BJ (cell line): ENCODE results near the gene RNF34. TPM values are rescaled to one million over a fixed set of nuclear protein-coding genes. Genes with fewer than 3 reads are reported as not detected.

Experiments used
- CTCF ChIA-PET: fragments of 350-600 bp; formaldehyde crosslinking; extraction: SDS; loops from one replicate; lab custom pipeline; 2021; ENCODE audit warnings: antibody characterized with exemption, inconsistent platforms; lab: Yijun Ruan, JAX
- POLR2A ChIA-PET: fragments of 300-600 bp; sonication (Branson Sonifier 250); formaldehyde crosslinking; extraction: SDS; loops from one replicate; lab custom pipeline; 2021; ENCODE audit warnings: antibody characterized with exemption; lab: Charles Lee
- DNase-seq: peaks from one replicate; pipeline ENCODE4 v3.0.0-alpha.2; 2011; ENCODE audit warnings: low read depth
- H3K27me3 ChIP-seq: 2 replicates; pipeline ENCODE4 v1.6.0; 2011; ENCODE audit warnings: low read length; ENCODE audit not compliant: control insufficient read depth, insufficient read depth
- H3K36me3 ChIP-seq: 2 replicates; pipeline ENCODE4 v1.5.1; 2011; ENCODE audit warnings: low read length; ENCODE audit not compliant: control insufficient read depth, insufficient read depth
- H3K4me3 ChIP-seq: 2 replicates; pipeline ENCODE4 v1.5.1; 2011; ENCODE audit warnings: low read depth, mild to moderate bottlenecking, control low read depth, low read length
- polyA plus RNA-seq: library from polyadenylated mRNA; depleted of rRNA; stranded (reverse); fragments of >200 nt; gene quantifications from 2 replicates; pipeline ENCODE4 v1.2.3, GENCODE V29; 2011
- TF ChIP-seq, protein P1 (sequence below): IDR thresholded peaks from 2 replicates; pipeline ENCODE4 v1.5.1; 2011; ENCODE audit warnings: low read depth, mild to moderate bottlenecking, control low read depth, inconsistent platforms, low read length, moderate library complexity; ENCODE audit not compliant: insufficient read depth

The RNF34 gene
- polyA plus RNA-seq, 1 experiment, result 80.3 TPM

DNA sequence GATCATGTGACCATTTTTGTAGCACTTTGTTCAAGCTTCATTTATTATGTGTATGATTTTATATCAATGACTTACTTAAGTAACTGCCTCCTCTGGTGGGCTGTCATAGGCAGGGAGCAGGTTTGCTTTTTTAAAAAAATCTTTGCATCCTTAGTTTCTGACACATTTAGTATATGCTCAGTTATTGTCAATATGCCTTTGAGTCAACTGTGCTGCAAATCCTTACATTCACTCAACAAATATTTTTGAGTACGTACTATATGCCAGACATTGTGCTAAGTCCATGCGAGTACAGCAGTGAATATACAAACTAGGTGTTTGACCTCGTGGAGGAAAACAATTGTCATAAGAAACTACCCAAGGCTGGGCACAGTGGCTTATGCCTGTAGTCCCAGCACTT lies 43.3 kb upstream of the RNF34 start:
- POLR2A ChIA-PET, result no interaction called here
- no peak overlapping the region for H3K4me3 ChIP-seq
- TF ChIP-seq, protein P1, sequence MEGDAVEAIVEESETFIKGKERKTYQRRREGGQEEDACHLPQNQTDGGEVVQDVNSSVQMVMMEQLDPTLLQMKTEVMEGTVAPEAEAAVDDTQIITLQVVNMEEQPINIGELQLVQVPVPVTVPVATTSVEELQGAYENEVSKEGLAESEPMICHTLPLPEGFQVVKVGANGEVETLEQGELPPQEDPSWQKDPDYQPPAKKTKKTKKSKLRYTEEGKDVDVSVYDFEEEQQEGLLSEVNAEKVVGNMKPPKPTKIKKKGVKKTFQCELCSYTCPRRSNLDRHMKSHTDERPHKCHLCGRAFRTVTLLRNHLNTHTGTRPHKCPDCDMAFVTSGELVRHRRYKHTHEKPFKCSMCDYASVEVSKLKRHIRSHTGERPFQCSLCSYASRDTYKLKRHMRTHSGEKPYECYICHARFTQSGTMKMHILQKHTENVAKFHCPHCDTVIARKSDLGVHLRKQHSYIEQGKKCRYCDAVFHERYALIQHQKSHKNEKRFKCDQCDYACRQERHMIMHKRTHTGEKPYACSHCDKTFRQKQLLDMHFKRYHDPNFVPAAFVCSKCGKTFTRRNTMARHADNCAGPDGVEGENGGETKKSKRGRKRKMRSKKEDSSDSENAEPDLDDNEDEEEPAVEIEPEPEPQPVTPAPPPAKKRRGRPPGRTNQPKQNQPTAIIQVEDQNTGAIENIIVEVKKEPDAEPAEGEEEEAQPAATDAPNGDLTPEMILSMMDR, result no peak
- DNase-seq, result no peak
- H3K27me3 ChIP-seq, result no peaks in the 10 kb centered on the region; the same call in 1 of the 2 replicates
- H3K36me3 ChIP-seq, result no peaks in the 10 kb centered on the region
- CTCF ChIA-PET, result no interaction called here

DNA sequence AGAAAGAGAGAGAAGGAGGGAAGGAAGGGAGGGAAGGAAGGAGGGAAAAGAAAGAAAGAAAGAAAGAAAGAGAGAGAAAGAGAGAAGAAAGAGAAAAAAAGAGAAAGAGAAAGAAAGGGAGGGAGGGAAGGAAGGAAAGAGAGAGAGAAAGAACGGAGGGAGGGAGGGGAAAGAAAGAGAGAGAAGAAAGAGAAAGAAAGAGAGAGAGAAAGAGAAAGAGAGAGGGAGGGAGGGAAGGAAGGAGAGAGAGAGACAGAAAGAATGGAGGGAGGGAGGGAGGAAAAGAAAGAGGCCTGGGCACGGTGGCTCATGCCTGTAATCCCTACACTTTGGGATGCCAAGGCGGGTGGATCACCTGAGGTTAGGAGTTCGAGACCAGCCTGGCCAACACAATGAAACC lies 42.6 kb upstream of the RNF34 start:
- POLR2A ChIA-PET, result no interaction called here
- CTCF ChIA-PET, result no interaction called here
- DNase-seq, result no peak

DNA sequence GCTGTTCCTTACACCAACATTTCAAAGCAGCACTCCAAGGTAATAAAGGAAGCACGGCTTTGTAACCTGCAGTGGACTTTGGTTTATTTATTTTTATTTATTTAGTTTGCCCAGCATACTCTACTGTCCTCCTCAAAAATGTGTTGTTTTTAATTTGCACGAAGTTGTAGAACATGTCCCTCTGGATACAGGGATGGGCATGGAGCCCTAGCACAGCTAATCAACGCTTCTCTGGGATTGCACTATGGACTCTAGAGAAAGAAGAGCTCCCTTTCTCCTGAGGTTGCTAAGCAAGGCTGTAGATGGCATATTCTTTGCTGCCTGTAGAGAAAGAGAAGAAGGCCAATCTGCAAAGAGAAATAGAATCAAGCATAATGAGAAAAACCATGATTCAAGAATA lies 41.8 kb upstream of the RNF34 start:
- Histone ChIP-seq H3K4me3 (no peak overlapping the region), H3K27me3 (no peaks in the 10 kb centered on the region; the same call in 1 of the 2 replicates), H3K36me3 (no peaks in the 10 kb centered on the region)
- CTCF ChIA-PET, result no interaction called here
- POLR2A ChIA-PET, result no interaction called here
- DNase-seq, result no peak
- TF ChIP-seq, protein P1, result no peak

More for the DNA sequence above, 42.6 kb upstream of the RNF34 start:
- Histone ChIP-seq H3K4me3 (no peak overlapping the region), H3K27me3 (no peaks in the 10 kb centered on the region; the same call in 1 of the 2 replicates), H3K36me3 (no peaks in the 10 kb centered on the region)
- TF ChIP-seq, protein P1, result no peak

DNA sequence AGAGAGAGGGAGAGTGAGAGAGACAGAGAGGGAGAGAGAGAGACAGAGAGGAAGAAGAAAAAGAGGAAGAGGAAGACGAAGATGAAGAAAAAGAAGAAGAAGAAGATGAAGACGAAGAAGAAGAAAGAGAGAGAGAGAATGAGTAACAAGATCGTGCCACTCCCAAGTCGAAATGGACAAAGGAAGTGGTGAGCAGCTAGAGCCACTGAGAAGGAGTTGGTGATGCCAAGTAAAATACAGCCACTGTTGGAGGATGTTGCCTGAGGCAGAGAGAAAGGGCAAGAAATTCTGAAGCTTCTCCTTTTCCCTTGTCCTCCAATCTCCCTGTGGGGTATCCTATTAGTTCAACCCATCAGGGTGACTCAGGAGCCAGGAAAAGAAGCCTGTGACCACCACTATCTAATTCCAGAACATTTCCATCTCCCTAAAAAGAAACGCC lies 35.2 kb upstream of the RNF34 start:
- no peak for DNase-seq
- Histone ChIP-seq H3K36me3 (no peaks in the 10 kb centered on the region), H3K4me3 (no peak overlapping the region), H3K27me3 (no peaks in the 10 kb centered on the region; the same call in 1 of the 2 replicates)
- TF ChIP-seq, protein P1, result no peak
- ChIA-PET POLR2A (no interaction called here), CTCF (interaction anchor here (0.6 to 1.7 kb wide), 4 partner anchors 10 to 78 kb away, joined by 3 to 6 read pairs (median 4); no protein-coding TSS in a partner anchor)

DNA sequence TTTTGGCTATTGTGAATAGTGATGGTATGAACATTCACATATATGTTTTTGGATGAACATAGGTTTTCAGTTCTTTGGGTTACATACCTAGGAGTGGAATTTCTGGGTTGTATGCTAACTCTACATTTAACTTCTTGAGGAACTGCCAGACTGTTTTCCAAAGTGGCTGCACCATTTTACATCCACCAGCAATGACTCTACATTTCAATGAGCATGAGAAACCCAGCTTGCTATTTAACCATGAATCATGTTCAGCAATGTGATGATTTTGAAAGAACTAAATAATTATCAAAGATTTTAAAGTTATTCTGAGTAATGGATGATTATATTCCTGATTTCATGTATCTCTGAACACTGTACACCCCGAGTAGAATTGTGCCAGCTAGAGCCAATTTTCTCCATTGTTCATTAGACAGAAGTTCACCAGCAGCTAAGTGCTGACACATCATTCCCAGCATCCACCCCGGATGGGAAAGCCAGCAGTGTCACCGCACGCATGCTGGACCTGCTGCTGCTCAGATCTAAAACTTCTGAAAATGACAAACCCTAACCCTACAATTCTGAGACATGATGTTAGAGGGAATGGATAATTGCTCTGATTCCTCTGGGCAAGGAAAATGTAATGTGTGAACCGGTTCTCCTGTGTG lies 34.4 kb upstream of the RNF34 start:
- no peak for DNase-seq
- Histone ChIP-seq H3K4me3 (no peak overlapping the region), H3K27me3 (no peaks in the 10 kb centered on the region; the same call in 1 of the 2 replicates), H3K36me3 (no peaks in the 10 kb centered on the region)
- ChIA-PET CTCF (interaction anchor here (0.7 to 1.2 kb wide), 3 partner anchors 31 to 77 kb away, joined by 3 to 4 read pairs (median 3); no protein-coding TSS in a partner anchor), POLR2A (interaction anchor here (0.6 kb wide), 2 partner anchors 59 to 163 kb away, joined by 3 read pairs; no protein-coding TSS in a partner anchor)
- TF ChIP-seq, protein P1, result no peak
